ENCODE measurements around the gene IL24.

Gene IL24

DNA sequence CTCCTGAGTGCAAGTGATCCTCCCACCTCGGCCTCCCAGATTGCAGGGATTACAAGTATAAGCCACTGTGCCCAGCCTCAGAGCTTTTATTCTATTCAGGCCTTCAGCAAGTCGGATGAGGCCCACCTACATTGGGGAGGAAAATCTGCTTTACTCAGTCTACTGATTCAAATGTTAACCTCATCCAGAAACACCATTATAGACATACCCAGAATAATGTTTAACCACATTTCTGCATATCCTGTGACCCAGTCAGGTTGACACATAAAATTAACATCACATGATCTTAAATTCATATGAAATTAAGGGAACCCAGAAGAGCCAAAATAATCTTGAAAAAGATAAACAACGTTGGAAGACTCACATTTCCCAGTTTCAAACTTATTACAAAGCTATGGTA, 16.9 kb upstream of the IL24 start:
- no peak for FAIRE-seq

DNA sequence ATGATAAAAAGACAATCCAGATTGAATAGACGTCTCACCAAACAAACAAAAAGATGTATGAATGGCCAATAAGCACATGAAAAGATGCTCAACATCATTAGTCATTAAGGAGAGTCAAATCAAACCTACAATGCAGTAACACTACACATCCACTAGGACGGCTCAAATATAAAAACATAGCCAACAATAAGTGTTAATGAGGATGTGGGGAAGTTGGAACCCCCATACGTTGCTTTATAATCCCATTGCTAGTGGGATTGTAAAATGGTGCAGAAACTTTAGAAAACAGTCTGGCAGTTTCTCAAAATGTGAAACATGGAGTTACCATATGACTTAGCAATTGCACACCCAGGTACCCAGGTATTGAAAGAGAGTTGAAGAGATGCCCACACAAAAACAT, 14.7 kb upstream of the IL24 start:
- FAIRE-seq: no peak

DNA sequence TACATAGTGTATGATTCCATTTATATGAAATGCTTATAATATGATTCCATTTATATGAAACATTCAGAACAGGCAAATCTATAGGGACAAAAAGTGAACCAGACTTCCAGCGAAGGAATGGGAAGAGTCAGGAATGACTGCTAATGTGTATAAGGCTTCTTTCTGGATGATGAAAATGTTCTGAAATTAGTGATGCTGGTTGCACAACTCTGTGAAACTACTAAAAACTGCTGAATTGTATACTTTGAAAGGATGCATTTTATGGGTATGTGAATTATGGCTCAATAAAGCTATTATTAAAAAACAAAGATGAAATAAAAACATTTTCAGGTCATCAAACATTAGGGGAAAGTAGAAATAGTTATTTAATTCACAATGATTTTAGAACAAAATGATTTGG, 14.1 kb upstream of the IL24 start:
- FAIRE-seq: no peak

DNA sequence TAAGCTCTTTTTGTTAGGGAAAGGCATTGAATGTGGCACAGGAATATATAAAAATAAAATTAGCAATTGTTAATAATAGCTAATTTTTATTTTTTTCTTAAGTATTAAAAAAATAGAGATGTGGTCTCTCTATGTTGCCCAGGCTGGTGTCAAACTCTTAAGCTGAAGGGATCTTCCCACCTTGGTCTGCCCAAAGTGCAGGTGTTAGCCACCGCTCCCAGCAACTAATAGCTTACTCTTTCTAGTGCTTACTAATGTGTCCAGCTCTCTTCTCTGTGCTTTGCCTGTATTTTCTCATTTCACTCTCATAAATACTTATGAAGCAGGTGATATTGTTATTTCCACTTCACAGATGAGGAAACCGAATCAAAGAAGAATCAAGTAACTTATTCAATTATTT, 13.4 kb upstream of the IL24 start:
- no peak for FAIRE-seq

DNA sequence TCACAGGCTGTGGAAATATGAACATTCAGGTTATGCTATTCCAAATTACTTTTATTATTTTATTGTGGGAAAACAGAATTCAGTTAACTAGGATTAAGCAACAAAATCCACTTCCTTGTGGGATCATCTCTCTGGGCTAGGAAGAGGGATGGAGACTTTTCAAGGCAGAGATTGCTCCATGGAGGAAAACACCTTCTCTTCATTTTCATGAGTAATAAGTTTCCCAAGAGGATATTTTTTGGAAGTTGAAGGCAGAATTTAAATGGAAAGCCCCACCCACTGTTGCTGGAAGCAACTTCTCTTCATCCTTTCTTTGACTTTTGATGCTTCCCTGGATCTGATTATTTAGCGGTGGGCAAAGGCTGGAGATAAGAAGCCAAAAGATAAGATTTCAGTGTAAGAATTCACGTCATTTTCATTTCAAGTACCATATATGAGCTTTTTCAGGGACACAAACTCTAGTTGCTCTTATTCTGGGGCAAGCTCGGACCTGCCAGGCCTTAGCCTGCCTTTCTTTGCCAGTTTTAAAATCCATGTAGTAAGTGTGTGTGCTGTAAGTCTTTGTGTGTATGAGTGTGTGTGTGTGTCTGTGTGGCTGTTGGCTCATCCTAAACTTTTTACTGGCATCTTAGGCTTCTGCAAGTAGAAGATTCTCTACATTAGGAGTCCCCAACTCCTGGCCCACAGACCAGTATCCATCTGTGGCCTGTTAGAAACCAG, 11.7 kb upstream of the IL24 start:
- FAIRE-seq: no peak

GRCh38 chr1:206886831-206887230, 10.4 kb upstream of the IL24 start:
- FAIRE-seq: no peak

DNA sequence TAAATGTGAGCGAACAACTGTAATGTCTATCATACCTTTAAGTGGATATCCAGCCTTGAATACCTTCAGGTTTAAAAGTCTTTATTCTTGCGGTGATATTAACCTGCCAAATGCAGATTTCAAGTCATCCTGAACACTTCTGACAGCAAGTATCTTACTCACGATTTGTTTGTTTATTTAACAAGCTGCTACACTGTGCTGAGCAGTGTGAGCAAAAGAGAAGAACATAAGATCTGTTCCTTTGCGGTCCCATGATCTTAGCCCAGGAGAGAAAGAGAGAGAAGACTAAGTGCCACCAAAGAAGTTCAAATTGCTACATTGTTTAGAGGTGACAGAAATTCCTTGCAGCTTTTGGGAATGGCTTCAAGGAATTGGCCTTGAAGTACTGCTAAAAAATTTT, 9.5 kb upstream of the IL24 start:
- no peak for FAIRE-seq

GRCh38 chr1:206890125-206891060, 6.8 kb upstream of the IL24 start:
- FAIRE-seq: no peak

GRCh38 chr1:206891412-206891811, 5.8 kb upstream of the IL24 start:
- FAIRE-seq: no peak

GRCh38 chr1:206892351-206892984, 4.8 kb upstream of the IL24 start:
- no peak for FAIRE-seq

GRCh38 chr1:206893380-206893779, 3.9 kb upstream of the IL24 start:
- no peak for FAIRE-seq

- FAIRE-seq: no peak
Measured at GRCh38 chr1:206895325-206895724, 1.9 kb upstream of the IL24 start.

DNA sequence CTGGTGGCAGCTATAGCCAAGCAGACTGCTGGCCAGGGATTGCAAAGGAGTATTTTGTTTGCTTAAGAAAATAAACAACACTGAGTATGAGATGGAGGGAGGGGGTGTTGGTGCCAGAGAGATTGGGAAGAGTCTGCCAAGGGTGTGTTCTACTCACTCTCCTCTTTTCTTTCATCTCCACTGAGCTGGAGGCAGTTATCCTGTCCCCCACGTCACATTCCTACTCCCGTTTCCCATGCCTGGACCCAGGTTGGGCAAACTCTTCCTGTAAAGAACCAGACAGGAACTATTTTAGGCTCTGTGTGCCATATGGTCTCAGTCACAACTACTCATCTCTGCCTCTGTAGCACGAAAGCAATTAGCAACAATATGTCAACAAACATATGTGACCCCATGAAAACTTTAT, 1.4 kb upstream of the IL24 start:
- no peak for FAIRE-seq

DNA sequence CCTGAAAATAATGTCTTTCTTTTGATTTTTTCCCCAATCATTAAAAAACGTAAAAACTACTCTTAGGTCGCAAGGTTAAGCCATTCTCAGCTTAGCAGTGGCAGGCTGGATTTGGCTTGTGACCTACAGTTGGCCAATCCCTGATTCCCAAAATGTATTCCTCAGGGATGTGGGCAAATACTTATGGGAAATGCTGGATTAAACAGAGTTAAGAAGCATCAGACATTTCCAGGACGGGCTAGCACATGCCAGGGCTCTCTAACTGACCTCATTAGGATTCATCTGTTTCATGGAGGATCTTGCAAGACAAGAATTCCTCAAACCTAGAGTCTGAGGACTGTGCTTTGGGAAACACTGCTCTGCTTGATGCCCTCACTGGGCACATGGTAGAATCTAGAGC, 982 bp upstream of the IL24 start:
- no peak for FAIRE-seq

GRCh38 chr1:206898089-206898914, 1.1 kb downstream of the IL24 start:
- no peak for FAIRE-seq

GRCh38 chr1:206898915-206899431, 1.7 kb downstream of the IL24 start:
- no peak for FAIRE-seq

DNA sequence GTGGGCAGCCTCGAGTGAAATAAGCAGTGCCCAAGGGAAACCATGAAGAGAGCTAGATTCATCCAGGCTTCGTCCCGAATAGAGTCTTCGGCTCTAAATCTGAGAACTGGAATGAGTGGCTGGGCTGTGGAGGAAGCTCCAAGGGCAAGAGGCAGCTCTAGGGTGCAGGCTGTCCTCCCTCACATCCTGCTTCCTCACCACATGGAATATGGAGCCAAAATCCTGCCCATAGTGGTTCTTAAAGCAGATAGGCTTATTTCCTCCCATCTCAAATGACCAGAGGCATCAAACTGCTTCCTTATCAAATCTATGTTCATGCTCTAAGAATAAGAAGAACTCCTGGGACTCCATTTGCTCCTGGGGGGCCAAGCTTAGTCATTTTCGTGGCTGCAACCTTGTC, 2.5 kb downstream of the IL24 start:
- FAIRE-seq: no peak

- no peak for FAIRE-seq
Measured at GRCh38 chr1:206900149-206900548, 2.9 kb downstream of the IL24 start.

- no peak for FAIRE-seq
Measured at GRCh38 chr1:206901944-206902343, 4.7 kb downstream of the IL24 start.

DNA sequence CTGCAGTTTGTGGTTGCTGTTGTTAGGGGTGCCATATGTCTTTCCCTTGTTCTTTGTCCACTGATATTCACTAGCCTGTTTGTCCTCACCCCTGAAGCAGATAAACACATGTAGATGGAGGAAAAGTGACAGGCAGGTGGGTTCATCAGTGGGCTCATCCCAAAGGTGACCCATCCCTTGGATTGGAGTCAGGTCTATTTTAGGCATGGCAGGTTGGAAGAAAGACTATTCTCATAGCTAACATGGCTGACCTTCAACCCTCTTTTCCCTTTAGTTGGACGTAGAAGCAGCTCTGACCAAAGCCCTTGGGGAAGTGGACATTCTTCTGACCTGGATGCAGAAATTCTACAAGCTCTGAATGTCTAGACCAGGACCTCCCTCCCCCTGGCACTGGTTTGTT, 5.5 kb downstream of the IL24 start:
- no peak for FAIRE-seq

GRCh38 chr1:206903687-206904086, 6.4 kb downstream of the IL24 start:
- no peak for FAIRE-seq

- no peak for FAIRE-seq
Measured at GRCh38 chr1:206904423-206905142, 7.3 kb downstream of the IL24 start.

All from colon (tissue), 2 donors.